K562 (cell line): Measurements from ENCODE around the gene IL27RA. TPM values are rescaled to one million over a fixed set of nuclear protein-coding genes. Genes with fewer than 3 reads are reported as not detected.

Experiments
- ATAC-seq: fragments of 200-7000 bp; cut with Tn5 transposase; 3 replicates; pipeline ENCODE4 v1.9.1; 2020; ENCODE audit warnings: moderate library complexity
- BruUV-seq: library from RNA; stranded (reverse); fragments of 400-500 nt; replicated peaks from 2 replicates; lab custom pipeline; 2021; lab: Mats Ljungman, UMichigan
- CTCF ChIA-PET: fragments of 300-600 bp; formaldehyde crosslinking; extraction: SDS; loops from one replicate; lab custom pipeline; 2021; ENCODE audit warnings: low intra/inter-chr PET ratio; lab: Yijun Ruan, JAX
- POLR2A ChIA-PET: fragments of 300-600, 350-650 bp; sonication (Branson Sonifier 250); formaldehyde crosslinking; extraction: SDS; loops from one replicate; lab custom pipeline; 2021; ENCODE audit warnings: antibody characterized with exemption, inconsistent platforms; lab: Yijun Ruan, JAX
- DNase-seq, 4 experiments: peaks; one replicate each; pipeline versions ENCODE4 v3.0.0 to v3.0.0-alpha.2; 2011 to 2018; ENCODE audit warnings: low spot score in 3 of 4, mixed read lengths in 3 of 4; ENCODE audit errors: extremely low read depth in 1 of 4
- FAIRE-seq: peaks from 2 replicates; lab custom pipeline; 2011; peaks lifted over from hg19 to GRCh38; lab: Jason Lieb, UNC
- H2AFZ ChIP-seq: 2 replicates; pipeline ENCODE4 v1.6.0; 2011; ENCODE audit warnings: low read depth, low read length, control low read depth, inconsistent platforms
- H3K27ac ChIP-seq: fragments of 200-600 bp; 3 replicates; pipeline ENCODE4 v1.8.0; 2011; ENCODE audit warnings: low read depth, mild to moderate bottlenecking, control low read depth, inconsistent platforms, low read length, moderate library complexity, mixed read lengths; ENCODE audit errors: extremely low read depth
- H3K27me3 ChIP-seq, 2 experiments: fragments of 300-600 bp in 1 of 2; 2 replicates in 1 of 2; 3 replicates in 1 of 2; pipeline versions ENCODE4 v1.6.0 to v1.8.0; 2011; ENCODE audit warnings: inconsistent platforms in 2 of 2, low read length in 2 of 2, mild to moderate bottlenecking in 1 of 2, mixed read lengths in 1 of 2, moderate library complexity in 1 of 2; ENCODE audit not compliant: control insufficient read depth in 2 of 2, insufficient read depth in 2 of 2
- H3K36me3 ChIP-seq: fragments of 300-600 bp; 3 replicates; pipeline ENCODE4 v1.8.0; 2011; ENCODE audit warnings: mild to moderate bottlenecking, low read length, inconsistent platforms; ENCODE audit not compliant: control insufficient read depth, insufficient read depth
- H3K4me1 ChIP-seq, 2 experiments: fragments of 200-600 bp in 1 of 2; replicated peaks in 1 of 2; 2 replicates in 1 of 2; 3 replicates in 1 of 2; pipeline versions ENCODE4 v1.5.1 to v1.8.0; 2011; ENCODE audit warnings: inconsistent platforms in 2 of 2, low read length in 2 of 2, mild to moderate bottlenecking in 1 of 2, mixed read lengths in 1 of 2, moderate library complexity in 1 of 2; ENCODE audit not compliant: control insufficient read depth in 2 of 2, insufficient read depth in 2 of 2
- H3K4me2 ChIP-seq: 2 replicates; pipeline ENCODE4 v1.6.1; 2011; ENCODE audit warnings: low read length, control low read depth, inconsistent platforms, mixed read lengths; ENCODE audit not compliant: insufficient read depth
- H3K4me3 ChIP-seq: fragments of 200-600 bp; sonication (generic), shearing (Covaris generic); 2 replicates; pipeline ENCODE4 v1.5.1; 2016; ENCODE audit warnings: control low read depth, inconsistent platforms
- H3K79me2 ChIP-seq: fragments of 200-600 bp; 3 replicates; pipeline ENCODE4 v1.8.0; 2011; ENCODE audit warnings: low read length, inconsistent platforms; ENCODE audit not compliant: control insufficient read depth, insufficient read depth
- H3K9ac ChIP-seq, 2 experiments: 2 replicates each; pipeline versions ENCODE4 v1.6.0 to v1.6.1; 2011; ENCODE audit warnings: low read depth in 2 of 2, low read length in 2 of 2, control low read depth in 1 of 2, inconsistent platforms in 1 of 2, mild to moderate bottlenecking in 1 of 2, mixed read lengths in 1 of 2; ENCODE audit not compliant: insufficient read depth in 1 of 2
- H3K9me1 ChIP-seq: one replicate; pipeline ENCODE4 v1.6.0; 2011; ENCODE audit warnings: inconsistent platforms, mild to moderate bottlenecking, low read length, moderate library complexity; ENCODE audit not compliant: control insufficient read depth, insufficient read depth
- H3K9me3 ChIP-seq: replicated peaks from 2 replicates; pipeline ENCODE4 v1.5.1; 2011; ENCODE audit warnings: low read depth, low read length, inconsistent platforms; ENCODE audit not compliant: control insufficient read depth, insufficient read depth
- H4K20me1 ChIP-seq: replicated peaks from 2 replicates; pipeline ENCODE4 v1.6.1; 2011; ENCODE audit warnings: low read length, inconsistent platforms, mixed read lengths; ENCODE audit not compliant: control insufficient read depth, insufficient read depth
- MCM5 ChIP-seq: fragments of 450-650 bp; IDR thresholded peaks from 2 replicates; pipeline ENCODE4 v1.6.1; 2016; ENCODE audit warnings: low read depth
- TCFL5 ChIP-seq: fragments of 250-450 bp; sonication (Bioruptor Pico); conservative IDR thresholded peaks from 2 replicates; pipeline ENCODE4 v1.6.1; 2021; ENCODE audit warnings: mild to moderate bottlenecking, moderate library complexity, matching md5 sums
- WGBS: fragments of 100-300 bp; shearing (Covaris generic); methylation state at CpG from one replicate; pipeline ENCODE4 v1.1.6; 2016; ENCODE audit warnings: low coverage, mixed read lengths; ENCODE audit not compliant: insufficient coverage; ENCODE audit errors: missing lambda C conversion rate; 5-methylcytosine and 5-hydroxymethylcytosine counted together
- in situ Hi-C: fragments of 300-500 bp; cut with MboI; formaldehyde crosslinking; loops from 4 replicates; pipeline ENCODE4 v1.15.0; 2018; ENCODE audit warnings: inconsistent platforms, mixed read lengths
- intact Hi-C: fragments of 100-400 bp; cut with micrococcal nuclease; formaldehyde crosslinking; loops from 2 replicates; pipeline ENCODE4 v1.14.2; 2022
- polyA plus RNA-seq, 8 experiments: library from polyadenylated mRNA; depleted of rRNA in 4 of 8; stranded (reverse) in 5 of 8; unstranded in 3 of 8; fragments of >200 nt; fragmentation: Nextera tagmentation in 2 of 8; fragmentation: Illumina TruSeq in 1 of 8; extraction: Ambion mirVana in 2 of 8; extraction: Trizol in 1 of 8; gene quantifications; 2 replicates each; pipeline versions ENCODE4 v1.2.1 to v1.2.3, GENCODE V29; 2011 to 2014; ENCODE audit warnings: inconsistent platforms in 1 of 8, missing spikeins in 1 of 8
- total RNA-seq, 7 experiments: library from RNA; depleted of rRNA in 6 of 7; stranded (reverse); fragments of >200 nt in 6 of 7; fragmentation: Illumina TruSeq in 2 of 7; extraction: Trizol in 2 of 7; gene quantifications; 2 replicates each; pipeline versions ENCODE4 v1.2.1 to v1.2.3, GENCODE V29; 2011 to 2021; ENCODE audit warnings: low replicate concordance in 1 of 7
- TF ChIP-seq, protein P1 (sequence below): sonication (generic); formaldehyde crosslinking; IDR thresholded peaks from 2 replicates; pipeline ENCODE4 v1.8.1; 2023; ENCODE audit warnings: mild to moderate bottlenecking, missing genetic modification reagents
- TF ChIP-seq, protein P2 (sequence below): IDR thresholded peaks from 3 replicates; pipeline ENCODE4 v1.6.1; 2011; ENCODE audit warnings: borderline replicate concordance, mild to moderate bottlenecking, moderate library complexity; ENCODE audit not compliant: insufficient read length; ENCODE audit errors: extremely low read depth

Gene IL27RA
- total and polyA plus RNA-seq, 9 of the 15 experiments (the other 6 are each of a cell fraction or from before 2014, with no cell fraction given): 1.9 to 15.9 (median 12.0) TPM

DNA sequence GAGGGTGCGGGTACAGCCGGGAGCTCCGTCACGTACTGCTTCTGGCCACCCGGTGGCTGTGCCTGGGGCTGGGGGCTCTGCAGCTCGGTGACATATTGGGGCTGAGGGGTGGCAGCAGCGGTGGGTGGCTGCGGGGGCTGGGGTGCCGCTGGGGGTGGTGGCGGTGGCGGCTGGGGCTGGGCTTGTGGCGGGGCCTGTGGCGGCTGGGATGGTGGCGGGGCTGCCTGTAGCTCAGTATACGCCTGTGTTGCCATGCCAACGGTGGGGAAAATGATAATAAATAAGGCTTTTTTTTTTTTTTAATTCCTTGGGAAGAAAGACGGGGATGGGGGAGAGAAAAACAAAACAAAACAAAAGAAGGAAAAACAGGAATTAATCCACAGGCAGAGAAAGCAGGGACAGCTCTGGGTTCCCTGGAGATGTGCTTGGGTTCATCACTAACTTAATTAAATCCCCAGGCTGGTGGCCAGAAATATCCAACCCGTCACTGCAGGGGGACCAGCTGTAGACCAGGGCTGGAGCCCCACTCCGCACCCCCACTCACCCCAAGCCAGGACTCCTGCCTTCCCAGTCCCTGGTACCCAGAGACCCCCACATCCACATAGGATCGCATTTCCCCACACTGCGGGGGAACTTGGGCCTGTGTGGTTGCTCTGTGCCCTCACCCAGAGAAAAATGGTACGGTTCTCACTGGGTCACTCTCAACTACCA is 37.8 kb upstream of the IL27RA start:
- Histone ChIP-seq H3K4me1 (peaks cover 0 to 20% of the 10 kb centered on the region in 2 experiments; a peak in 3 of 5 replicates), H3K9ac (peak overlapping the region in 1 of 2 experiments; percentile 55; a peak in 2 of 4 replicates), H3K9me1 (peaks cover 5% of the 10 kb centered on the region), H3K27ac (no peak overlapping the region), H3K79me2 (peaks cover 10% of the 10 kb centered on the region; the same call in 2 of the 3 replicates), H3K9me3 (no peaks in the 10 kb centered on the region), H3K4me3 (no peak overlapping the region), H3K27me3 (no peaks in the 10 kb centered on the region), H4K20me1 (no peaks in the 10 kb centered on the region), H3K36me3 (peaks cover 63% of the 10 kb centered on the region; the same call in 2 of the 3 replicates), H2AFZ (no peak overlapping the region), H3K4me2 (no peak overlapping the region)
- ChIA-PET CTCF (no interaction called here), POLR2A (interaction anchor here (1.4 kb wide), 1 partner anchor 13 kb away, joined by 4 read pairs; the partner anchor contains the start of gene RFX1)
- intact Hi-C loops: no loop called here
- in situ Hi-C loops: no loop called here
- FAIRE-seq: no peak
- DNase-seq: peak in 2 of 4 experiments; percentile 54 to 63
- no TSS peak for BruUV-seq
- no peak for ATAC-seq
- TF ChIP-seq MCM5 (no peak), TCFL5 (CRISPR knock-in tag) (no peak)
- TF ChIP-seq, protein P1, sequence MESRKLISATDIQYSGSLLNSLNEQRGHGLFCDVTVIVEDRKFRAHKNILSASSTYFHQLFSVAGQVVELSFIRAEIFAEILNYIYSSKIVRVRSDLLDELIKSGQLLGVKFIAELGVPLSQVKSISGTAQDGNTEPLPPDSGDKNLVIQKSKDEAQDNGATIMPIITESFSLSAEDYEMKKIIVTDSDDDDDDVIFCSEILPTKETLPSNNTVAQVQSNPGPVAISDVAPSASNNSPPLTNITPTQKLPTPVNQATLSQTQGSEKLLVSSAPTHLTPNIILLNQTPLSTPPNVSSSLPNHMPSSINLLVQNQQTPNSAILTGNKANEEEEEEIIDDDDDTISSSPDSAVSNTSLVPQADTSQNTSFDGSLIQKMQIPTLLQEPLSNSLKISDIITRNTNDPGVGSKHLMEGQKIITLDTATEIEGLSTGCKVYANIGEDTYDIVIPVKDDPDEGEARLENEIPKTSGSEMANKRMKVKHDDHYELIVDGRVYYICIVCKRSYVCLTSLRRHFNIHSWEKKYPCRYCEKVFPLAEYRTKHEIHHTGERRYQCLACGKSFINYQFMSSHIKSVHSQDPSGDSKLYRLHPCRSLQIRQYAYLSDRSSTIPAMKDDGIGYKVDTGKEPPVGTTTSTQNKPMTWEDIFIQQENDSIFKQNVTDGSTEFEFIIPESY (CRISPR knock-in tag): peak; percentile 42; the same call in 1 of the 2 replicates
- TF ChIP-seq, protein P2, sequence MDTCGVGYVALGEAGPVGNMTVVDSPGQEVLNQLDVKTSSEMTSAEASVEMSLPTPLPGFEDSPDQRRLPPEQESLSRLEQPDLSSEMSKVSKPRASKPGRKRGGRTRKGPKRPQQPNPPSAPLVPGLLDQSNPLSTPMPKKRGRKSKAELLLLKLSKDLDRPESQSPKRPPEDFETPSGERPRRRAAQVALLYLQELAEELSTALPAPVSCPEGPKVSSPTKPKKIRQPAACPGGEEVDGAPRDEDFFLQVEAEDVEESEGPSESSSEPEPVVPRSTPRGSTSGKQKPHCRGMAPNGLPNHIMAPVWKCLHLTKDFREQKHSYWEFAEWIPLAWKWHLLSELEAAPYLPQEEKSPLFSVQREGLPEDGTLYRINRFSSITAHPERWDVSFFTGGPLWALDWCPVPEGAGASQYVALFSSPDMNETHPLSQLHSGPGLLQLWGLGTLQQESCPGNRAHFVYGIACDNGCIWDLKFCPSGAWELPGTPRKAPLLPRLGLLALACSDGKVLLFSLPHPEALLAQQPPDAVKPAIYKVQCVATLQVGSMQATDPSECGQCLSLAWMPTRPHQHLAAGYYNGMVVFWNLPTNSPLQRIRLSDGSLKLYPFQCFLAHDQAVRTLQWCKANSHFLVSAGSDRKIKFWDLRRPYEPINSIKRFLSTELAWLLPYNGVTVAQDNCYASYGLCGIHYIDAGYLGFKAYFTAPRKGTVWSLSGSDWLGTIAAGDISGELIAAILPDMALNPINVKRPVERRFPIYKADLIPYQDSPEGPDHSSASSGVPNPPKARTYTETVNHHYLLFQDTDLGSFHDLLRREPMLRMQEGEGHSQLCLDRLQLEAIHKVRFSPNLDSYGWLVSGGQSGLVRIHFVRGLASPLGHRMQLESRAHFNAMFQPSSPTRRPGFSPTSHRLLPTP: no peak
- 90% methylated on average over 17 of the region's 22 CpGs for WGBS
